Lower leg skin (tissue), 4 donors: ENCODE results near the gene TMEM187. TPM values are rescaled to one million over a fixed set of nuclear protein-coding genes. Genes with fewer than 3 reads are reported as not detected.

Experiments
- DNase-seq, 2 donors: peaks; one replicate each; pipeline ENCODE4 v3.0.0-alpha.2; 2019; ENCODE audit warnings: low spot score in 2 of 2
- H3K4me3 ChIP-seq: fragments of 200-600 bp; sonication (generic); 2 replicates; pipeline ENCODE4 v1.5.1; 2017; ENCODE audit warnings: mild to moderate bottlenecking, low read depth; ENCODE audit not compliant: poor library complexity, severe bottlenecking
- CTCF ChIP-seq, 3 donors: fragments of 450-650 bp; IDR thresholded peaks; one replicate each; pipeline ENCODE4 v1.5.1; 2016; ENCODE audit warnings: antibody characterized with exemption in 3 of 3, mild to moderate bottlenecking in 3 of 3, moderate library complexity in 2 of 3
- POLR2A ChIP-seq, 2 donors: fragments of 450-650 bp; IDR thresholded peaks; one replicate each; pipeline ENCODE4 v1.6.1; 2016 to 2017; ENCODE audit warnings: antibody characterized with exemption in 2 of 2, mild to moderate bottlenecking in 1 of 2, moderate library complexity in 1 of 2
- WGBS, 2 donors: methylation state at CpG; one replicate each; pipeline ENCODE4 v1.1.5; 2018; 5-methylcytosine and 5-hydroxymethylcytosine counted together
- intact Hi-C: fragments of 100-400 bp; cut with DNase I; formaldehyde crosslinking; loops from one replicate; pipeline ENCODE4 v1.15.0; 2023; ENCODE audit warnings: low total_unique reads
- total RNA-seq, 4 donors: library from RNA; depleted of rRNA; stranded (reverse); fragments of >200 nt; gene quantifications; one replicate each; pipeline ENCODE4 v1.1.0, GENCODE V29; 2016

The TMEM187 gene
- total RNA-seq, 4 donors from 2014 or later = 10.1 to 21.6 (median 14.4) TPM

- 39 to 40% methylated on average over 37 to 57 of the region's 59 CpGs for WGBS, 2 donors
- no peak within 1 kb of the TSS for H3K4me3 ChIP-seq
- no peak for TF ChIP-seq CTCF (IDR thresholded peaks at IDR 0.05)
- no peak for TF ChIP-seq POLR2A (IDR thresholded peaks at IDR 0.05)
- intact Hi-C loops = no loop called here
- no peak for DNase-seq
Observed at GRCh38 chrX:153925739-153926551, 46.6 kb upstream of the TMEM187 start, which contains the start of gene ARHGAP4. TSS of gene ARHGAP4 (minus strand) at chrX:153926264. CDS start at chrX:153926202, 62 bp downstream.

- TF ChIP-seq POLR2A (IDR thresholded peaks at IDR 0.05) (no peak), CTCF (IDR thresholded peaks at IDR 0.05) (no peak)
- no peak overlapping the region for H3K4me3 ChIP-seq
- no peak for DNase-seq
- WGBS, 2 donors = 19 to 51% methylated on average over 4 of the region's 4 CpGs
- intact Hi-C loops = no loop called here
Observed at GRCh38 chrX:153926552-153926857, 46.0 kb upstream of the TMEM187 start.

- no peak for DNase-seq
- 0 to 41% methylated on average over 7 to 31 of the region's 31 CpGs for WGBS, 2 donors
Observed at GRCh38 chrX:153926858-153927671, 45.5 kb upstream of the TMEM187 start.

GRCh38 chrX:153927672-153927921 is 45.0 kb upstream of the TMEM187 start:
- DNase-seq = no peak
- WGBS, 2 donors = 0 to 27% methylated on average over 3 to 8 of the region's 8 CpGs
- no peak for TF ChIP-seq POLR2A (IDR thresholded peaks at IDR 0.05)
- no peak for TF ChIP-seq CTCF (IDR thresholded peaks at IDR 0.05)
- peak overlapping the region; percentile 50 for H3K4me3 ChIP-seq
- intact Hi-C loops = no loop called here

More at GRCh38 chrX:153926858-153927671, 45.5 kb upstream of the TMEM187 start:
- intact Hi-C loops = no loop called here
- H3K4me3 ChIP-seq = peak overlapping the region; percentile 50
- no peak for TF ChIP-seq POLR2A (IDR thresholded peaks at IDR 0.05)
- no peak for TF ChIP-seq CTCF (IDR thresholded peaks at IDR 0.05)

- 0 to 24% methylated on average over 12 to 41 of the region's 76 CpGs for WGBS, 2 donors
- intact Hi-C loops = no loop called here
- DNase-seq = peak; percentile 93 to 99
- no peak for TF ChIP-seq POLR2A (IDR thresholded peaks at IDR 0.05)
- peak overlapping the region; percentile 50 for H3K4me3 ChIP-seq
Observed at GRCh38 chrX:153927922-153928760, 44.4 kb upstream of the TMEM187 start.

- H3K4me3 ChIP-seq = no peak overlapping the region
- intact Hi-C loops = no loop called here
- TF ChIP-seq POLR2A (IDR thresholded peaks at IDR 0.05) (no peak), CTCF (IDR thresholded peaks at IDR 0.05) (no peak)
- 23 to 55% methylated on average over 9 of the region's 9 CpGs for WGBS, 2 donors
- DNase-seq = no peak
Observed at GRCh38 chrX:153928846-153929245, 43.7 kb upstream of the TMEM187 start.
